HG03378 (cell line): ENCODE results near the gene SRRM2.

Source experiments
- ATAC-seq: cut with Tn5 transposase; IDR thresholded peaks from one replicate; pipeline ENCODE4 v1.9.1; 2021; ENCODE audit warnings: mild to moderate bottlenecking, moderate library complexity; ENCODE audit not compliant: unreplicated experiment

SRRM2 gene

DNA sequence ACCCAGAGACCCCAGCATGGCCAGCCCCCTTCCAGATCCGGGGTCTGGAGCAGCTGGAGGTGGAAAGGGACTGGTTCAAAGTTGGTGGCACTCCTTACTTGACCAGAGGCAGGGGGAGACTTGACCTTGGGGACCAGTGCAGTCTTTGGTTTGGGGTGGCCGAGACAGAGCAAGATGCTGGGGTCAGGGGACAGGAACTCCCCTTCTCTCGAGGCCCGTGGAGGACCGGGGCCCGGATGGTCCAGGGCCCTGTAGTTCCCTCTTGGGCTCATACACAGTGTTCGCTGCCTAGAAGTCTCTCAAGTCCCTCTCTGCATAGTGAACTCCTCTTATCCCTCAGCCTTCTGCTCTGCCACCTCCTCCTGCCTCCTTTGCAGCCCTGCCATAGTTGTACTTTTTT, 35.5 kb downstream of the SRRM2 start:
- no peak for ATAC-seq

DNA sequence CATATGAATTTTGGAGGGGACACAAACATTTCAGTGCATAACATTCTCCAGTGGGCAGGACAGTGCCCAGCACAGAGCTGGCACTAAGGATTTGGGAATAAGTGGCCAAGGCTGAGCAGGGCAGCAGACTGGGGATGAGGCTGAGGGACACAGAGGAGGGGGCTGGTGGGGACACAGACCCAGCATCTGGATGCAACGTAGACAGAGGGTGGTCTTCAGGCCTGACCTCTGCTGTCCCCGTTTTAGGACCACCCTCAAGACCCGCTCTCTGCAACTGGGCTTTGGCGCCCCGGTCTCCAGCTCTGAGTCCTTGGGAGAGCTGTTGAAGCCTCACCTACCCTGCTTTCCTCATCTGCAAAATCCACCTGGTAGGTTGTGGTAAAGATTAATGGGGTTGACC, 38.2 kb downstream of the SRRM2 start:
- ATAC-seq, result no peak

DNA sequence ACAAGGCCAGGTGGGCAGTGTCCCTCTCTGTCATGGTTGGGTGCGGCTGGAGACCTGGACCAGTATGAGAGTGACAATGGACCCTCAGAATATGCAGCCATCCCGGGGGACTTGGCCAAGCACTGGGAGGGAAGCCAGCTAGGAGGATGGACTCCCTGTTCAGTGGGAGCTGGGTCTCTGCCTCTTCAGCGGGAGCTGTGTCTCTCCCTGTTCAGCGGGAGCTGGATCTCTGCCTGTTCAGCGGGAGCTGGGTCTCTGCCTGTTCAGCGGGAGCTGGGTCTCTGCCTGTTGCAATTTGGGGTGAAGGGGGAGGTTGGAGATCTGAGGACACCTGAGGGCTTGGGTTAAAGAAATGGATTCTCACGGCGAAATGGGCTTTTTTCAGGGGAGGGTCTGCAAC, 38.7 kb downstream of the SRRM2 start:
- ATAC-seq, result no peak

GRCh38 chr16:2792940-2793339, 40.5 kb downstream of the SRRM2 start:
- ATAC-seq, result no peak

- no peak for ATAC-seq
These were observed 43.1 kb downstream of the SRRM2 start for GRCh38 chr16:2795395-2796143.

- no peak for ATAC-seq
These were observed 46.3 kb downstream of the SRRM2 start for GRCh38 chr16:2798723-2799204.

- no peak for ATAC-seq
These were observed 46.9 kb downstream of the SRRM2 start for GRCh38 chr16:2799205-2799858.

DNA sequence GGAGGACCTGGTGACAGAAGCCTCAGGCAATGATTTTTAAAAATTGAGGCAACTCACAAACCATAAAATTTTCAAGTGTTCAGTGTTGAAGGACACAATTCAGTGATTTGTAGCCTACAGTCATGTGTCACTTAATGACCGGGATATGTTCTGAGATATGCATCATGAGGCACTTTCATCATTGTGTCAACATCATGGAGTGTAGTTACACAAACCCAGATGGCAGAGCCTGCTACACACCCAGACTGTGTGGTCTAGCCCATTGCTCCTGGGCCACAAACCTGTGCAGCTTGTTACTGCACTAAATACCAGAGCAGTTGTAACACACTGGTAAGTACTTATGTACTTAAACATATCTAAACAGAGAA, 47.4 kb downstream of the SRRM2 start:
- no peak for ATAC-seq

- no peak for ATAC-seq
These were observed 51.2 kb downstream of the SRRM2 start for GRCh38 chr16:2803545-2804195.

GRCh38 chr16:2804728-2805127, 52.3 kb downstream of the SRRM2 start:
- ATAC-seq, result no peak

GRCh38 chr16:2806286-2806685, 53.8 kb downstream of the SRRM2 start:
- ATAC-seq, result no peak

GRCh38 chr16:2808181-2808580, 55.7 kb downstream of the SRRM2 start:
- ATAC-seq, result no peak

DNA sequence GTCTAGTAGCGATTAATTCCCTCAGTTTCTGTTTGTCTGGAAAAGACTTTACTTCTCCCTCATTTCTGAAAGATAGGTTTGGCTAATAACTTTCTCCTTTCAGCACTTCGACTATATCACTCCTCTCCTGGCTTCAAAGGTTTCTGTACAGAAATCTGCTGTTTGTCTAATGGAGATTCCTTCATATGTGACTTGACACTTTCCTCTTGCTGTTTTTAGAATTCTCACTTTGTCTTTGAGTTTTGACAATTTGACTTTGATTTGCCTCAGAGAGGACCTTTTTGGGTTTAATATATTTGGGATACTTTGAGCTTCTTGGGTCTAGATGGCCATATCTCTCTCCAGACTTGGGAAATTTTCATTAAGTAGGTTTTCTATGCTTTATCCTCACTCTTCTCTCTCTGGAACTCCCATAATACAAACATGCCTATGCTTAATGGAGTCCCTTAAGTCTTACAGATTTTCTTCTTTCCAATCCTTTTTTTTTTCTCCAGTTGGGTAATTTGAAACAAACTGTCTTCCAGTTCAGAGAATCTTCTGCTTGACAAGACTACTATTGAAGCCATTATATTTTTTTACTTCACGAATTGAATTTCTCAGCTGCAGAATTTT, 56.8 kb downstream of the SRRM2 start:
- no peak for ATAC-seq

GRCh38 chr16:2810651-2811050, 58.2 kb downstream of the SRRM2 start:
- no peak for ATAC-seq

GRCh38 chr16:2811703-2812471, 59.4 kb downstream of the SRRM2 start:
- no peak for ATAC-seq

DNA sequence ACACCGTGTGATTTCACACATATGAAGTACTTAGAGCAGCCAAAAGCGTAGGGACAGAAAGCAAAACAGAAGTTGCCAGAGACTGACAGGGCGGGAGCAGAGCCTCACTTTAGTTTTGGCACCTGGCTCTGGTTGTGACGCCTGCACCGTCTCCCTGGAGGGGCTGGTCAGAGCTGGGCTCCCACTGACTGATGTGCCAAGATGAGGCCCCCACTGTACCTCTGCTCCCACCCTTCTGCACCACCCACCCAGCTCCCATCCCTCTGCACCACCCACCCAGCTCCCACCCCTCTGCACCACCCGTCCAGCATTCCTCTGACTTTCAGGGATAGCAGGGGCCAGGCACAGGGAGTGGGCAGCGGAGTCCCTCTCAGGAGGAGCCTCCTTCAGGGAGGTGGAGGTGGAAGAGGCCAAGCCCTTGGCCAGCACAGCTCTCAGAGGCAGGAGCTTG, 61.4 kb downstream of the SRRM2 start:
- no peak for ATAC-seq

DNA sequence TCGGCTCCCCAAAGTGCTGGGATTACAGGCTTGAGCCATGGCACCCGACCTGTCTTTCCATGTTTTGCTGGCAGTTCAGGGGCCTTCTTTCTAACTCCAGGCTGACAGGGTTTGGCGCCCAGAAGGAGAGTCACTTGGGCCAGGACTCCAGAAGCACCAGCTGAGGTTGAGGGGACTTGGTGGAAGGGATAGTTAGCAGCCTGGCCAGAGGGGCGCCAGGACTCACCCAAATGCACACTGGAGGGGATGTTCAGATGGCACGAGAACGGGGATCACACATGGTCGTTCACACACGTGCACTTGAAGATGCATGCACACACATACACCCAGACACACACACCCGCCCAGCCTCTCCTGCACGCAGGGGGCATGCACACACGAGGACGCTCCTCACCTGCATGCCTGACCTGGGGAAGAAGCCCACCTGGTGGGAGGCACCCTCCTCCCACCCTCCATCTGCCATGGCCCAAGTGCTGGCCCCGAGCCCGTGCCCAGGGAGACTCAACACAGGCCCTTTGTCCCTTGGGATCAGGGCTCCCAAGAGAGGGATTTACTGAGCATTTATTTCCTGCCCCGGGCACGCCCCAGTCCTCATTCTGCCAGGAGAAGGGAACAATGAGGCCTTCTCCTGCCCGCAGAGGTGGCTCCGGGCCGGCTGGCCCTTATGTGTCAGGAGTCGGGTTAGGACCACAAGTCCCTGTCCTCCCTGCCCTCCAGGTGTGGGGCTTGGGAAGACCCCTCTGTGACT, 62.3 kb downstream of the SRRM2 start:
- ATAC-seq, result no peak

DNA sequence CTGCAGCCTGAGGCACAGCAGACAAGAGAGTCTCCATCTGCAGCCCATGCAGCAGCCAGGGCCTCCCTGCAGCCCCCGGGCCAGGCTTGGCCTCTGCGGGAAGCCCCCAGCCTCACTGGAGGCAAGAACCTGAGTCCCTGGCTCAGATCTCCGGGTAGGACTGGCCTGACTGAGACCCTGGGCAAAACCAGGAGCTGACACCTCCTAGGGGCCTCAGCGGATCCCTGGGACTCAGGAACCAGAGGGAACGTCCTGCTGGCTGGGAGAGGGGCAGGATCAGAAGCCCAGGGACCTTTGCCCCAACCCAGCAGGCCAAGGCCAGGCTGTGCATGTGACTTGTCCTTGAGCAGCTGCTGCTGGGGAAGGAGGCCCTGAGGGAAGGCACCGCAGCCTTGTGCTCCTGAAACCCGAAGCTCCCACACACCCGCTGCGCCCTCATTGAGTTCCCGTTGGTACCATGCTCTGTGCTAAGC, 62.9 kb downstream of the SRRM2 start:
- no peak for ATAC-seq

DNA sequence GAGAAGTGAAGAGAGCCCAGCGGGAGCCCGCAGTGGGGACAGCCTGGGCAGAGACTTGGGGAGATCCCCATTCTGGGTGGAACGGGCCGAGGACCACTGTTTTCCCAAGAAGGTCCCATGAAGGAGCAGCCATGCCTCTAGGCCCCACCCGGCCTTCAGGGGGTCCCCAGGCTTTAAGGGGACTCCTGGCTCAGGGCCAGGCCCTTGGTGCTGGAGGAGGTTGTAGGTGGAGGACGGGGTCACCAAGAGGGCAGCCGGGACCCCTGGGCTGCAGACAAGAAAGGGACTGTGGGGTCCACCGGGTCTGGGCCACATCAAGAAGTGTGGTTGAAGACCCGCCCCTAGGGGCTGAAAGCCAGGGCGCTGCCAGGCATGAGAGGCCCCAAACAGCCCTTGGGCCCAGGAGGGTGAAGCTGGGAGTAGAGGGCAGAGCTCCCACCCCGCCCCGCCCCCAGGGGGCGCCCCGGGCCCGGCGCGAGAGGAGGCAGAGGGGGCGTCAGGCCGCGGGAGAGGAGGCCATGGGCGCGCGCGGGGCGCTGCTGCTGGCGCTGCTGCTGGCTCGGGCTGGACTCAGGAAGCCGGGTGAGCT, 64.4 kb downstream of the SRRM2 start, which contains the start of gene PRSS21:
PRSS21 (plus strand) TSS at position 487 of the 589 bp plus-strand sequence; CDS start at position 519, 32 bp downstream.
- no peak for ATAC-seq
